DMS 273 treated with DMSO at 0.1 percent for 48 hours (cell line): Measurements from ENCODE around the gene BRD7.
"Not testable (repeated sequence)": the region's sequence is repeated elsewhere in the genome, so short reads cannot be mapped to it uniquely, and the experiment has no call there.

ENCODE experiments used
- DNase-seq: peaks from one replicate; lab custom pipeline; 2025; lab: John Stamatoyannopoulos, UW

The BRD7 gene

DNA sequence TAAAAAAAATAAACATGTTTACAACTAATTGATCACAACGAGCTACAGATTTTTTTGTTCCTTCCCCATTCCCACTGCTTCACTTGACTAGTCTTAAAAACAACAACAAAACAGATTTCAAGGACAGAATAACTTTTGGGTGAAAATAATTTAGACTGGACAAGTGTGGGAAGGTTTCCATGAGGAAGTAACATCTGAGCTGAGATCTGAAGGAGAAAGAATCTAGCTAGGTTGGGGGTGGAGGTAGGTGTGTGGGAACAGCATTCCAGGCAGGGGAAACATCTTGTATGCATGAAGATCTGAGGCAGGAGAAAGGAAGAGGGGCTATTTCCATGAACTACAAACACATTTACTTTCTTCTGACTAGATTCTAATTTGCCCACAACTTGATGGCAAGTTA, 9.2 kb downstream of the BRD7 start:
- DNase-seq = no peak

GRCh38 chr16:50354629-50355456, 13.9 kb downstream of the BRD7 start:
- DNase-seq = no peak

GRCh38 chr16:50354082-50354481, 14.7 kb downstream of the BRD7 start:
- no peak for DNase-seq

DNA sequence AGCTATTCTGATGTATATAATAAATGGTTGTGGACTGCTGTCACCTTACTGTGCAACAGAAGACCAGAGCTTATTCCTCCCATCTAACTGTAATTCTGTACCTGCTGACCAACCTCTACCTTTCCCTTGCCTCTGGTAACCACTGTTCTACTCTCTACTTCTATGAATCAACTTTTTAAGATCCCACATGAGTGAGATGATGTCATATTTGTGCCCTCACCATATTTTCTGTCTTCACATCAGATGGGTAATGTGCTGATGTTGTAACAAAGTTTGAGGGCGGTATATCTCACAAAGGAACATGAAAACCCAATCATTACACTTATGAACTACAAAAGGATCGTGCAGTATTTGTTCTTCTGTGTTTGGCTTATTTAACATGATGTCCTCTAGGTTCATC, 16.8 kb downstream of the BRD7 start:
- no peak for DNase-seq

GRCh38 chr16:50351116-50351515, 17.7 kb downstream of the BRD7 start:
- no peak for DNase-seq

- not testable (repeated sequence) for DNase-seq
These were observed 23.6 kb downstream of the BRD7 start for GRCh38 chr16:50345210-50345609.

- not testable (repeated sequence) for DNase-seq
These were observed 25.2 kb downstream of the BRD7 start for GRCh38 chr16:50343566-50343965.

DNA sequence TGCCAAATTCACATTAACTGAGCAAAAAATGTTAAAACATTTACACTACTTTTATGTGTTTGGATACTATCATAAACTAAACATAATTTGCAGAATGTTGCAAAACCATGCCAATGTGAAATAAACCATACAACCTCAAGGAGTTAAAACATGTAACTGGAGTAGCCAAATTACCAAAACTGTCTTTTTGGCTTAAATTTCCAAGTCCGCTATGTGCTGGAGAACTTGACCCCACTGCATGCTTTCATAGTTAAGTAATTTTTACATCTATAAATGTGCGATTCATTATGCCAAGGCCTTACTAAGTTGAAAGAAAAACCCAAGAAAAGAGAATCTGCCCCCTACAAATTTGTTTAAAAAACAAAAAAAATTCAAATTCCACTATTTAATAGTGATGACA, 28.2 kb downstream of the BRD7 start:
- no peak for DNase-seq

GRCh38 chr16:50338371-50339231, 30.2 kb downstream of the BRD7 start:
- DNase-seq = no peak

GRCh38 chr16:50336884-50337283, 31.9 kb downstream of the BRD7 start:
- DNase-seq = no peak

GRCh38 chr16:50335196-50335958, 33.4 kb downstream of the BRD7 start:
- no peak for DNase-seq

DNA sequence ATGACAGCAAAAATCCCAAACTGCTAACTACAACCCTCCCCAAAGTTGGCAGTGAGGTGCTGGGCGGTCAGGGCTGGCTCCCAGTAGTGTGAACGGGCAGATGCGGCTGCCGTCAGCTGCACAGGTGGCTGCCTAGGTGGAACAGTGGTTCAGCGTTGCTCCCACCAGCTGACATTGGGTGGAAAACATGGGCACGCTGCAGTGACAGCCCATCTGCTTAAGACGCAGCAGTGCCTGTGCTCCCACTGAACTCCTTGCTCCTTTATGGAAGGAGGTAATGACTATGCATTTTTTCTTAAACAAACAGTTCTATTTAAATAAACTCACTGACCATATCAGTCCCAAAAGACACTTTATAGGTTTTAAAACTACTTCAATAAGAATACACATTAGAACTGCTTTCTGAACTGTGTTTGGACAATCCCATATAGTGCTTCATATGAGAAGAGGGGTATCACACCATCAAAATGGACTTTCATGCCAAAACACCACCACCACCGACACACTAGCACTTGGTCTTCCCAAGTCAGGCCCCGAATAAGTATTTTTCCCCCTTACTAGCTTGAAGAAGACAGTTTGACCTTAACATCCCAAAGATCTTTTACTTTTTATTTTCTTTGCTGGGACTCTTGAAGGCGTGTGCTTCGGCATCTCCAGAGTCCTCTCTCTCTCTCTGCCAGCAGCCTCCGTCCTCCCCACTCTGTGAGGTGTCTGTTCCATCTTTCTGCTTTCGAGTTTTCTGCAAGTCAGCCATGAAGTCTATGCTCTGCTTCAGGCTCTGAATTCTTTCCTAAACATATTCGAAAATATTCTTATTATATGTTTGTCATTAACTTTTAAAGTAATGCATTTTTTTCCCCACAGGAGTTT, 34.4 kb downstream of the BRD7 start:
- DNase-seq = no peak

DNA sequence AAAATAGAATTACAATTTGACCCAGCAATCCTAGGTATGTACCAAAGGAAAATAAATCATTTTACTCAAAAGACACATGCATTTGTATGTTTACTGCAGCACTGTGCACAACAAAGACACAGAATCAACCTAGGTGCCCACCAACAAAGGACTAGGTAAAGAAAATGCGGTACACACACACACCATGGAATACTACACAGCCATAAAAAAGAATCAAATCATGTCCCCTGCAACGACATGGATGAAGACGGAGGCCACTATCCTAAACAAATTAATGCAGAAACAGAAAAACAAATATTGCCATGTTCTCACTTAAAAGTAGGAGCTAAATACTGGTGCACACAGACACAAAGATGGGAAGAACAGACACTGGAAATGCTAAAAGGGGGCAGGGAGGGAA, 36.2 kb downstream of the BRD7 start:
- DNase-seq = no peak

DNA sequence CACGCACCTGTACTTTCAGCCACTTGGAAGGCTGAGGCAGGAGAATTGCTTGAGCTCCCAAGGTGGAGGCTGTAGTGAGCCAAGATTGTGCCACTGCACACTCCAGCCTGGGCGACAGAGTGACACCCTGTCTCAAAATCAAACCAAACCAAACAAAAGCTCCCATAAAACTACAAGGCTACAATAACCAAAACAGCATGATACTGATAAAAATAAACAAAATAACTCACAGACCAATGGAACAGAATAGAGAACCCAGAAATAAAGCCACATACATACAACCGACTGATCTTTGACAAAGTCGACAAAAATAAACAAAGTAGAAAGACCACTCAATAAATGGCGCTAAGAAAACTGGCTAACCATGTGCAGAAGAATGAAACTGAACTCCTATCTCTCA, 37.2 kb downstream of the BRD7 start:
- no peak for DNase-seq

DNA sequence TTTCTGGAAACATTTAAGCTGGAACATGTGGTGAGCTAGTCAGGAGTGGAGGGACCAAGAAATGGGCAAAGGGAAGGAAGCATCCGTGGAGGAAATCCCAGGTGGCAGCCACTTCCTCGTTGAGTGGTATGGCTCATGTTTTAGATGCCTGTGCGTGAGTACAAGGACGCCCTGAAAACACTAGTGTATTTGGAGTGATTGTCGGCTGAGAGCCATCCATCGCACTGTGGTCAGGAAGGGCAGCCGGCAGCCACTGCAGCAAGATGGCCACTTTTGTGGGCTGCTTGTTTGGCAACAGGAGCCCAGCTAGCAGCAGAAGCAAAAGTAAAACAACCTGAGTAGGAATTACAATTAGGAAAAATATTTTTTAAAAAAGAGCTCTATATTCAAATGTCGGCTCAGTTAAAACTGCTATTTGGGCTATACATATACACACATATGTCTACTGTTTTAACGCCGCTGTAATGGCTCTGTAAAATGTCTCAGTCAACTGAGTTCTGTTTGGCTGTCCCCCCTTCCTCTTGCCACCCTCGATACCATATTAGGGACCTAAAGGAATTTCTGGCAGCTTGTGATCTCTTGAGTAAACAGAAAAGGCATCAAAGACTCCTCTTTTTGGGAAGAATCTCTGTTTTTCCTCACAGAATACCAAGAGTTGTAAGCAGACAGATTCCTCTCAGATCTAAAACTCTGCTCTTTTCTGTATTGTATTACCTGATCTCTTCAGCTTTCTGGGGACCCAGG, 39.2 kb downstream of the BRD7 start:
- no peak for DNase-seq

GRCh38 chr16:50326835-50327465, 41.8 kb downstream of the BRD7 start:
- DNase-seq = no peak

DNA sequence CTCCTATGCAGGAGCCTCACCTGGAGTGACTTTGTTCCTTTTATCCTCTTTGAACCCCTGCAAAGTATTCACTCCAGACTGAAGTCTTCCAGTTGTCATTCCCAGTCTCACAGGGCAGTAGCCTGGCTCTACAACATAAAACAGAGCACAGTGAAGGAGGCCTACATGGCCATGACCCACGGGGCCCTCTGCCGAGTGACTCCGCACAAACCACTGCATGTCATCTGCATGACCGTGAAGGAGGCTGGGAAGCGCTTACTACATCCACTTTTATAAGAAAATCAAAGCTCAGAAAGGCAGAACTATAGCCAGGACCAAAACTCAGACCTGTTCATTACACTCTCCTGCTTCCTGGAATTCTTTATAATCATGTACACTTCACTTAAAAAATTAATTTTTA, 42.5 kb downstream of the BRD7 start:
- DNase-seq = no peak

- no peak for DNase-seq
These were observed 44.4 kb downstream of the BRD7 start for GRCh38 chr16:50324345-50324744.

DNA sequence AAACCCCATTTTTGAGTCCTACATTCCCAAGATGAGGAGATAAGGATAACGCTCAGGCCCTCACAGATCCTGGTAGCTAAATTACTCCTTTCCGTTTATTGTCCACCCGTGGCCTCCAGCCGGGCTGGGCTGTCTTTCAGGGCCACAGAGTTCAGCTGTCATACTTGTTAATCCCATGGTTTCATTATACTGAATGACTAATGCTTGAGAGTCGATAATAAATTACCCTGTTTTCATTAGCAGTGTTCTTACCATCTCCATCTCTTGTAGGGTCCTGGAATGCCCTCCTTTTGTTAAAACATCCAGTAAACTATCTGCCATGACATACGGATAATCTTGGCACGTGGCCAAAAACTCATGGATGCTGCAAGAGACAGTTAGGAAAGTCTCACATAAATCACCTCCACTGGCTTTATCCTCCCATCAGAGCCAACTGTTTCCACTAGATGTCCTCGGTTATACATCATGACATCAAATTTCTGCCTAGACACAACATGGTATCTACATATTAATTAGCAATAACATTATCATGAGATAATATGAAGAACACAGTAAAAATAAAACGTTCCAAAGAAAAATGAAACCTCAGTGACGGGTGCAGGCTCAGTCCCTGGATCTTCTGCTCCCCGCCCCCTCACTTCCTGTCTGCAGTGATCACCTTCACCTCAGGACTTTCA, 45.3 kb downstream of the BRD7 start:
- DNase-seq = no peak

DNA sequence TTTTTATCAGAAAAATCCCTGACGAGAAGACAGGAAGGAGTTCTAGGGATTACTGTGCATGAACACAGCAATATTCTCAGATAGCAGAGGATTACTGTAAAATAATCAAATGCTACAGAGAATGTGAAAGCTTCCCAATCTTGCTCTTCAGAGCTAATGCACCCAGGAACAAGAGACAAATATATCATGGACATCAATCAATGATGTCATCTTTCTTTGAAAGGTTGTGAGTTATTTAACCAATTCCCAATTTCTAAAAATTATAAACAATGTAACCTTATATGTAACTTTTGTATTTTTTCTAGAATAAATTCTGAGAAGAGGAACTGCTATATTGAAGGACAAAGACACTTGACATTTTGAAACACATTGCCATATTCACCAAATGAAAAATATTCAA, 46.5 kb downstream of the BRD7 start:
- no peak for DNase-seq
